ENCODE results near the gene SPAG9. TPM values are rescaled to one million over a fixed set of nuclear protein-coding genes. Genes with fewer than 3 reads are reported as not detected.

The SPAG9 gene
- total and polyA plus RNA-seq, 2 experiments from 2014 or later: 13.7 to 45.0 TPM

- Histone ChIP-seq H2AFZ (no peak overlapping the region), H3K79me2 (replicated peaks; ENCODE audit: insufficient read depth) (no peaks in the 10 kb centered on the region), H3K4me3 (no peak overlapping the region), H3K27ac (ENCODE audit: low read depth) (no peak overlapping the region), H3K4me1 (ENCODE audit: insufficient read depth) (peaks cover 9% of the 10 kb centered on the region; the same call in 1 of the 2 replicates), H3K4me2 (no peak overlapping the region), H3K9me2 (ENCODE audit: insufficient read depth) (no peaks in the 10 kb centered on the region), H3F3A (replicated peaks; ENCODE audit: low read depth) (no peaks in the 10 kb centered on the region), H3K27me3 (ENCODE audit: insufficient read depth) (no peaks in the 10 kb centered on the region), H4K20me1 (replicated peaks; ENCODE audit: insufficient read depth) (no peaks in the 10 kb centered on the region), H3K36me3 (ENCODE audit: insufficient read depth) (no peaks in the 10 kb centered on the region)
- H3K4me3 Mint-ChIP-seq: no peak overlapping the region
- H3K9me3 Mint-ChIP-seq: no peaks in the 10 kb centered on the region
- TF ChIP-seq ZNF462 (CRISPR knock-in tag; IDR thresholded peaks at IDR 0.05) (no peak), CREB1 (CRISPR knock-in tag; IDR thresholded peaks at IDR 0.05; ENCODE audit: low read depth) (no peak), NANOG (IDR thresholded peaks at IDR 0.05; ENCODE audit: borderline replicate concordance) (no peak), POLR2AphosphoS5 (IDR thresholded peaks at IDR 0.05; ENCODE audit: low read depth) (no peak), CTCF (conservative IDR thresholded peaks at IDR 0.05; ENCODE audit: low read depth in 2 of 2) (no peak), ZNF114 (CRISPR knock-in tag; IDR thresholded peaks at IDR 0.05) (no peak), ETS1 (IDR thresholded peaks at IDR 0.05) (no peak), EZH2phosphoT487 (IDR thresholded peaks at IDR 0.05; ENCODE audit: unreplicated experiment) (no peak), EZH2 (IDR thresholded peaks at IDR 0.05; ENCODE audit: low read depth, unreplicated experiment) (no peak)
- H3K4me1 Mint-ChIP-seq: peaks cover 14% of the 10 kb centered on the region
- H3K27ac Mint-ChIP-seq: no peak overlapping the region
- no peaks in the 10 kb centered on the region for H3K27me3 Mint-ChIP-seq (ENCODE audit: insufficient read depth, low read depth, poor library complexity)
- ATAC-seq (no peak), DNase-seq (ENCODE audit: low spot score) (no peak)
- H3K36me3 Mint-ChIP-seq (ENCODE audit: low read depth): no peaks in the 10 kb centered on the region
Measured at GRCh38 chr17:50959341-50959740, 161.3 kb downstream of the SPAG9 start.
